GF-D8 (cell line): ENCODE measurements around the gene C18orf32.
"Not testable (repeated sequence)": the region's sequence is repeated elsewhere in the genome, so short reads cannot be mapped to it uniquely, and the experiment has no call there.

Experiments
- DNase-seq: peaks from one replicate; lab custom pipeline; 2025; lab: John Stamatoyannopoulos, UW

Gene C18orf32

GRCh38 chr18:49486953-49487710 is at the start of gene C18orf32:
Gene C18orf32, minus strand, starts transcription at chr18:49487234. Its CDS starts 3,486 bp downstream, at chr18:49483748.
- peak; percentile 95 for DNase-seq

GRCh38 chr18:49534846-49535601 is 48.0 kb upstream of the C18orf32 start:
- no peak for DNase-seq

GRCh38 chr18:49531678-49532153 is 44.7 kb upstream of the C18orf32 start:
- no peak for DNase-seq

GRCh38 chr18:49529596-49529995 is 42.6 kb upstream of the C18orf32 start:
- DNase-seq, result no peak

- DNase-seq, result no peak
Observed at GRCh38 chr18:49527631-49528327, 40.7 kb upstream of the C18orf32 start.

GRCh38 chr18:49525981-49526380 is 38.9 kb upstream of the C18orf32 start:
- DNase-seq, result no peak

GRCh38 chr18:49524951-49525350 is 37.9 kb upstream of the C18orf32 start:
- no peak for DNase-seq

- DNase-seq, result no peak
Observed at GRCh38 chr18:49524349-49524748, 37.3 kb upstream of the C18orf32 start.

GRCh38 chr18:49523580-49524093 is 36.6 kb upstream of the C18orf32 start:
- DNase-seq, result not testable (repeated sequence)

- DNase-seq, result no peak
Observed at GRCh38 chr18:49521216-49521835, 34.3 kb upstream of the C18orf32 start.

GRCh38 chr18:49520661-49521145 is 33.7 kb upstream of the C18orf32 start:
- DNase-seq, result no peak

GRCh38 chr18:49519101-49519971 is 32.3 kb upstream of the C18orf32 start:
- no peak for DNase-seq

- DNase-seq, result no peak
Observed at GRCh38 chr18:49517483-49517882, 30.4 kb upstream of the C18orf32 start.

GRCh38 chr18:49515516-49515915 is 28.5 kb upstream of the C18orf32 start:
- no peak for DNase-seq

GRCh38 chr18:49515003-49515402 is 28.0 kb upstream of the C18orf32 start:
- DNase-seq, result not testable (repeated sequence)

GRCh38 chr18:49514577-49514976 is 27.5 kb upstream of the C18orf32 start:
- no peak for DNase-seq

- DNase-seq, result not testable (repeated sequence)
Observed at GRCh38 chr18:49512876-49513275, 25.8 kb upstream of the C18orf32 start.

GRCh38 chr18:49510393-49511115 is 23.5 kb upstream of the C18orf32 start:
- DNase-seq, result no peak

GRCh38 chr18:49506438-49506837 is 19.4 kb upstream of the C18orf32 start:
- DNase-seq, result not testable (repeated sequence)

GRCh38 chr18:49503931-49504330 is 16.9 kb upstream of the C18orf32 start:
- no peak for DNase-seq
